BLaER1 treated with 17β-estradiol and CSF1 and Interleukin-3, amounts not matched to agents 10 nM and 100 nM (cell line): ENCODE results near the gene NEMP1.
A peak's percentile ranks its signal among the peaks of the same experiment; 100 is the strongest.

Experiments used
- H3K27ac ChIP-seq, 11 experiments: shearing (Covaris generic); formaldehyde crosslinking; 2 replicates each; pipeline ENCODE4 v1.8.1; 2022
- H3K27me3 ChIP-seq, 11 experiments: shearing (Covaris generic); formaldehyde crosslinking; 2 replicates each; pipeline ENCODE4 v1.8.1; 2022
- H3K36me3 ChIP-seq, 11 experiments: shearing (Covaris generic); formaldehyde crosslinking; 2 replicates each; pipeline ENCODE4 v1.8.1; 2022
- H3K4me1 ChIP-seq, 10 experiments: shearing (Covaris generic); formaldehyde crosslinking; 2 replicates each; pipeline ENCODE4 v1.8.1; 2022
- H3K4me2 ChIP-seq, 11 experiments: shearing (Covaris generic); formaldehyde crosslinking; 2 replicates each; pipeline ENCODE4 v1.8.1; 2022
- H3K4me3 ChIP-seq, 10 experiments: shearing (Covaris generic); formaldehyde crosslinking; 2 replicates each; pipeline ENCODE4 v1.8.1; 2022
- H3K9ac ChIP-seq, 11 experiments: shearing (Covaris generic); formaldehyde crosslinking; 2 replicates each; pipeline ENCODE4 v1.8.1; 2022
- H3K9me3 ChIP-seq, 11 experiments: shearing (Covaris generic); formaldehyde crosslinking; replicated peaks in 1 of 11; 2 replicates each; pipeline ENCODE4 v1.8.1; 2022
- H4K20me1 ChIP-seq, 11 experiments: shearing (Covaris generic); formaldehyde crosslinking; 2 replicates each; pipeline ENCODE4 v1.8.1; 2022
- Cebpa-rat ChIP-seq, 11 experiments: shearing (Covaris generic); IDR thresholded peaks; 2 replicates each; pipeline ENCODE4 v1.8.1; 2022

NEMP1 gene

DNA sequence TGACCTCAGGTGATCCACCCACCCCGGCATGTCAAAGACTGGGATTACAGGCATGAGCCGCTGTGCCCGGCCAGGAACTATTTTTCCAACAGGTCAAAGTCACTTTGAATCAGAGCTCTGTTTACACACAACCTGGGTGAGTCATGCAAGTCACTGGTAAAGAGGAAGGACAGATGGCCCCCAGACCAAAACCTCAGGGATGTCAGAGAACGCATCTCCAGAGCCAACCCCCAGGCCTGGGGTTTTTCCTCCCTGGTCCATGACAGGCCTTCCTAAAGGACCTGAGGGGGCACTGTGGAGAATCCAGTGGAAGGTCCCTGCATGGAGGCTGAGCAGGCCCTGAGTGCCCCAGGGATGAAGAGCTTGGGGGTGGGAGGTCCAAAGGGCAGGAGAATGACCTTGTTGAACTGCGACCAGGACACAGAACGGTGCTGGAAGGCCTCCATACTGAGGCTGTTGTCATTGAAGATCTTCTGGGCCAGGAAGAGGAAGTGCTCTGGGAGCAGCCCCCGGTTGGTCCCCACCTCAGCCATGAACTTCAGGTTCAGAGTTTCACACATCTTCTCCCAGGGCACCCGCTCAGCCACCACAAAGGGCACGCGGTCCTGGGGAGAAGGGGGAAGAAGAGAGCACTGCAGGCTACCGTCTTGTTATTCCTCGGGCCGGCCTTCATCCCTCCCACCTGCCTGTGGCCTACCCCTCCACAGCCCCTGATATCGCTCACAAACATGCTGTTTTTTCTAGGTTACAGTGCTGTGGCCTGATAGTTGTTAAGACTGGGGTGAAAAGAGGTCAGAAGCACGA lies 23.5 kb upstream of the NEMP1 start:
- H3K27me3 ChIP-seq: no peaks in the 10 kb centered on the region
- H3K9me3 ChIP-seq: no peaks in the 10 kb centered on the region
- H3K4me1 ChIP-seq: peaks cover 32 to 100% (median 83%) of the 10 kb centered on the region in 10 experiments
- H3K27ac ChIP-seq: peak overlapping the region in 9 of 11 experiments; percentile 16 to 74 (median 56); a peak in 17 of 22 replicates
- H3K4me3 ChIP-seq: no peak overlapping the region; a peak in 1 of 20 replicates
- peak overlapping the region in 9 of 11 experiments; percentile 4 to 98 (median 53); a peak in 14 of 22 replicates for H3K4me2 ChIP-seq
- peak overlapping the region in 8 of 11 experiments; percentile 9 to 54 (median 38); a peak in 10 of 22 replicates for H3K9ac ChIP-seq
- peaks cover 0 to 100% (median 64%) of the 10 kb centered on the region in 11 experiments; a peak in 20 of 22 replicates for H4K20me1 ChIP-seq
- peaks cover 92 to 100% (median 98%) of the 10 kb centered on the region in 11 experiments for H3K36me3 ChIP-seq
- no peak for TF ChIP-seq Cebpa-rat (IDR thresholded peaks at IDR 0.05)

DNA sequence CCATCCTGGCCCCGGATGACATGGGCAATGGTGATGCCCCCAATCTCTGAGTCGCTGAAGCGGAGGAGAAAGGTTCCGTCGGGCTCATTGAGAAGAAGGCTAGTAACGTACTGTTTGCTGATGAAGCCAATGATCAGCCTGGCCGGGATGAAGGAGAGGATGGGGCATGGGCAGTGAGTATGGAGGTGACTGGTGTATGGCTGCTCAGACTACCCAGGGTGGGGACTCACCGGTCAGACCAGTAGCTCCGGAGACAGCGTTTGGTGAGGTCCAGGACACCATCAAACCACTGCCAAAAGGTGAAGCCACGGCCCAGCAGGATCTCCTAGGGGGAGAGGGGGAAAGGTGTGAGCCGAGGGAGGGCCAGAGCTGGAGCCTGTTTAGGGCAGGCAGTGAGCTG lies 21.2 kb upstream of the NEMP1 start:
- Histone ChIP-seq H3K4me2 (peak overlapping the region; percentile 55 to 99 (median 69); a peak in 20 of 22 replicates), H3K27me3 (no peaks in the 10 kb centered on the region), H3K9me3 (no peaks in the 10 kb centered on the region), H3K27ac (peak overlapping the region in 10 of 11 experiments; percentile 12 to 60 (median 47); a peak in 14 of 22 replicates), H3K9ac (peak overlapping the region in 8 of 11 experiments; percentile 5 to 70 (median 38); a peak in 9 of 22 replicates), H3K4me1 (peaks cover 45 to 100% (median 87%) of the 10 kb centered on the region in 10 experiments), H4K20me1 (peaks cover 3 to 100% (median 64%) of the 10 kb centered on the region in 11 experiments; a peak in 20 of 22 replicates), H3K4me3 (no peak overlapping the region; a peak in 2 of 20 replicates), H3K36me3 (peaks cover 92 to 100% (median 98%) of the 10 kb centered on the region in 11 experiments)
- TF ChIP-seq Cebpa-rat (IDR thresholded peaks at IDR 0.05): no peak

DNA sequence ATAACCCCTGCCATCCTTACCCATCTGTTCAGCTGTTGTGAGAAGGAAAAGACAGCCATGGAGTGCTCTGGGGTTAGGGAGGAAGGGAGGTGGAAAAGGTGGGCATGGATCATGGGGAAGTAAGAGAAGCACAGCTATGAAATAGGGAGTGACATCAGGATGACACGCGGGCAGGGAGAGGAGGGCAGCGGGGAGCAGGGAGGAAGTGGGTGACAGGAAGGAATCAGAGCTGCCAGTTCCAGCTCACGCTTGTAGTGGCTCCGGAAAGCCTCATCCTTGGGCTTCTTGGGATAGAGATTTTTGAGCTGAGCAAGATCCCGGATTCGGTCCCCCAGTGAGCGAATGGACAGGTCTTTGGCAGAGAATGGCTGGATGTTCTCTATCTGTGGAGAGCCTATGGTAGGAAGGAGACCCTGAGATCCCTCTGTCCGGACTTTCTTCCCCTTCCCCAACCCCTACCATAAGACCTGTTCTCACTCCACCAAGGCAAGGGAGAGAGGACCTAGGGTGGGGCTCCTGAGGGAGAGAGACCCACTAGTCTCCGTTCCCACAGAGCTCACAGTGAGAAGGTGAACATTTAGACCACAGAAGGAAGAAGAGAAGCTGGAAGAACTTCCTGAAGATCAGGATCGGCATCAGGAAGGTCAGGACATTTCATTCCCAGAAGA lies 20.6 kb upstream of the NEMP1 start:
- Histone ChIP-seq H3K4me1 (peaks cover 51 to 100% (median 87%) of the 10 kb centered on the region in 10 experiments), H3K36me3 (peaks cover 92 to 100% (median 98%) of the 10 kb centered on the region in 11 experiments), H3K9ac (peak overlapping the region in 10 of 11 experiments; percentile 11 to 70 (median 48); a peak in 14 of 22 replicates), H3K4me2 (peak overlapping the region; percentile 55 to 99 (median 69)), H4K20me1 (peaks cover 8 to 100% (median 67%) of the 10 kb centered on the region in 11 experiments; a peak in 20 of 22 replicates), H3K9me3 (no peaks in the 10 kb centered on the region), H3K27me3 (no peaks in the 10 kb centered on the region), H3K27ac (peak overlapping the region; percentile 19 to 60 (median 47); a peak in 18 of 22 replicates), H3K4me3 (no peak overlapping the region; a peak in 2 of 20 replicates)
- TF ChIP-seq Cebpa-rat (IDR thresholded peaks at IDR 0.05): no peak

DNA sequence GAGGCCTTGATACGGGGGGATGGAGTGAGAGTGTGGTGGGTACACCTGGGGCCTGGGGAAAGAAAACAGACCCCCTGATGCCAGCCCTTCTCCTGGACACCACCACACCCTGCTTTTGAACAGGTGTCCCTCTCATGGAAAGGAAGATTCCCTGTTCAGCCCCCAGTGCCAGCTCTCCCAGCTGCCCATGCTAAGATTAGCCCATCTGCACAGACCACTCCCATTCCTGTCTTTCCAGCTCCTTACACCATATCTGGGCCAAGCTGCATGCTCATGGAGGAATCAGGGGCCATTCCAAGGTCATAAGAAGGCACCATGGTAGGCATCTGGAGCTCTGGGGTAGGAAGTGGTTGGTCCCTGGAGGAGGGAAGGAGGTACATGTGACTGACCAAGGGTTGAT lies 20.0 kb upstream of the NEMP1 start:
- peaks cover 56 to 100% (median 87%) of the 10 kb centered on the region in 10 experiments for H3K4me1 ChIP-seq
- peaks cover 88 to 97% (median 94%) of the 10 kb centered on the region in 11 experiments for H3K36me3 ChIP-seq
- peak overlapping the region in 10 of 11 experiments; percentile 19 to 60 (median 47); a peak in 19 of 22 replicates for H3K27ac ChIP-seq
- peaks cover 9 to 99% (median 70%) of the 10 kb centered on the region in 11 experiments; a peak in 21 of 22 replicates for H4K20me1 ChIP-seq
- H3K9ac ChIP-seq: peak overlapping the region; percentile 11 to 65 (median 45); a peak in 16 of 22 replicates
- no peak for TF ChIP-seq Cebpa-rat (IDR thresholded peaks at IDR 0.05)
- no peak overlapping the region for H3K4me3 ChIP-seq
- peak overlapping the region; percentile 55 to 99 (median 69) for H3K4me2 ChIP-seq
- H3K9me3 ChIP-seq: no peaks in the 10 kb centered on the region
- H3K27me3 ChIP-seq: no peaks in the 10 kb centered on the region

DNA sequence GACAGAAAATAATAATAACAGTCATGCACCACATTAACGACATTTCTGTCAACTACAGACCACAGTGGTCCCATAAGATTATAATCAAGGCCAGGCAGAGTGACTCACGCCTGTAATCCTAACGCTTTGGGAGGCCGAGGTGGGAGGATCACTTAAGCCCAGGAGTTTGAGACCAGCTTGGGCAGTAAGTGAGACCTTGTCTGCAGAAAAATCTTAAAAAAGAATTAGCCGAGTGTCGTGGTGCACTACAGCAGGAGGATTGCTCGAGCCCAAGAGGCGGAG lies 18.9 kb upstream of the NEMP1 start:
- peaks cover 65 to 100% (median 86%) of the 10 kb centered on the region in 10 experiments for H3K4me1 ChIP-seq

DNA sequence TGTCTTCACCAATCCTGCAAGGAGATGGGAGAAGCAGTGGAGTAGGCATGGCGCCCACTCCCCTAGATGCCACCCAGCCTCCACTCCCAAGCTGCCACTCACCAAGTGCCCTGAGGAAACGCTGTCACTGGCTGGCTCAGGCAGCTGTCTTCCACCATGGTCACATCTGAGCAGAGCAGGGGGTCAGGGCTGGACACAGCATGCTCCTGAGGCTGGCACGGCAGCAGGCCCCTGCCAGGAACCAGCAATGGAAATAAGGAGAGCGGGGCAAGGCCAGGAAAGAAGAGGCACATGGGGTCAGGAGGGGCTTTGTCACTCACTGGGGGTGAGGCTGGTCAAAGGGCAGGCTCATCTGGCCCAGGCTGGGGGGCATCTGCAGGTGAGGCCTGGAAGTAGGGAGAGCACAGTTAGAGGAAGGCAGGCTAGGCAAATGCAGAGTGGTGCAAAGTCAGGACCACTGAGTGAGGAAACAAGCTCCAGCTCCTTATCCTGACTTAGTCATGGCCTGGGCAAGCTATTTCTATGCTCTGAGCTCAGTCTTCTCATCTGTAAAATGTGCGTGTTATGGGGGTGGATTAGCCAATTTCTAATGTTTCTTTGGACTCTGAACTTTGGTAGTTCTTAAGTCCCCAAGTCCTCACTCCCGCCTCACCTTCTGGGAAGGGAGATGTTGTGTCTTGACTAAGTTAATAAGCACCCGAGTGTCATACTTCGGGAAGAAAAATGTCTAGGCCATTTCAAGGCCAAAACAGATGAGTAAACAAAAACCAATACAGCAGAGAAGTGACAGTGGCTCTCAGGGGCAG lies 18.4 kb upstream of the NEMP1 start:
- Histone ChIP-seq H3K9me3 (no peaks in the 10 kb centered on the region), H3K27ac (peak overlapping the region in 10 of 11 experiments; percentile 7 to 80 (median 26); a peak in 14 of 22 replicates), H3K9ac (peak overlapping the region in 8 of 11 experiments; percentile 21 to 71 (median 50); a peak in 11 of 22 replicates), H3K36me3 (peaks cover 86 to 97% (median 93%) of the 10 kb centered on the region in 11 experiments), H3K4me2 (peak overlapping the region in 10 of 11 experiments; percentile 22 to 99 (median 66); a peak in 16 of 22 replicates), H3K4me1 (peaks cover 70 to 100% (median 86%) of the 10 kb centered on the region in 10 experiments), H4K20me1 (peaks cover 21 to 99% (median 82%) of the 10 kb centered on the region in 11 experiments; a peak in 21 of 22 replicates), H3K4me3 (no peak overlapping the region), H3K27me3 (no peaks in the 10 kb centered on the region)
- no peak for TF ChIP-seq Cebpa-rat (IDR thresholded peaks at IDR 0.05)

More for the DNA sequence above, 18.9 kb upstream of the NEMP1 start:
- Histone ChIP-seq H3K4me3 (no peak overlapping the region), H3K36me3 (peaks cover 86 to 97% (median 93%) of the 10 kb centered on the region in 11 experiments), H3K9ac (peak overlapping the region in 9 of 11 experiments; percentile 21 to 71 (median 48); a peak in 8 of 22 replicates), H3K9me3 (no peaks in the 10 kb centered on the region), H4K20me1 (peaks cover 17 to 99% (median 78%) of the 10 kb centered on the region in 11 experiments; a peak in 21 of 22 replicates), H3K27ac (peak overlapping the region in 6 of 11 experiments; percentile 7 to 80 (median 32); a peak in 8 of 22 replicates), H3K4me2 (peak overlapping the region; percentile 14 to 99 (median 66); a peak in 14 of 22 replicates), H3K27me3 (no peaks in the 10 kb centered on the region)
- TF ChIP-seq Cebpa-rat (IDR thresholded peaks at IDR 0.05): no peak

DNA sequence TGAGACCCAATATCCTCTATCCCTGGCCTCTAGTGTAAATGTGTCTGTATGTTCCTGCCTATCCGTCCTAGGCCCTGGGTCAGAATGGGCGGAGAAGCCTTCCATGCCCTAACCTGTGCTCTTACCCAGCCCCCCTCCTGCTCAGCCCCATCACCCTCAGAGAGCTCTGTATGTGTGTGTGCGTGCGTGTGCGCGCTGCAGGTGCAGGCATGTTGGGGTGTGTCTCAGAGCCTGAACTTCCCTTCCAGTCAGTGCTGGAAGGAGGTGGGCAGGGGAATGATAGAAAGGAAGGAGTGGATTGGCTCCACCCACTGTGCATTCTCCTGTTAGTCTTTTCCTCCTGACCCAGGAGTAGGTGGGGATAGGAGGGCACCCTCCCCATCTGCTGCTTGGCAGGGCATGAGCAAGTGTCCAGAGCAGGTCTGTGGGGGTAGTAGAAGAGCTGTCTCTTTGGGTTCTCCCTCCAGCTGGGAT lies 17.5 kb upstream of the NEMP1 start:
- Histone ChIP-seq H3K9ac (peak overlapping the region in 7 of 11 experiments; percentile 14 to 71 (median 47); a peak in 7 of 22 replicates), H3K27ac (peak overlapping the region in 7 of 11 experiments; percentile 12 to 80 (median 31); a peak in 10 of 22 replicates), H3K4me1 (peaks cover 75 to 100% (median 90%) of the 10 kb centered on the region in 10 experiments), H3K4me3 (no peak overlapping the region), H3K4me2 (peak overlapping the region in 5 of 11 experiments; percentile 22 to 99 (median 29); a peak in 7 of 22 replicates), H3K36me3 (peaks cover 87 to 97% (median 94%) of the 10 kb centered on the region in 11 experiments), H3K9me3 (no peaks in the 10 kb centered on the region), H3K27me3 (no peaks in the 10 kb centered on the region), H4K20me1 (peaks cover 29 to 99% (median 84%) of the 10 kb centered on the region in 11 experiments)
- no peak for TF ChIP-seq Cebpa-rat (IDR thresholded peaks at IDR 0.05)
